ENCODE data around the gene BOK.
"Not testable (repeated sequence)": the region's sequence is repeated elsewhere in the genome, so short reads cannot be mapped to it uniquely, and the experiment has no call there.

Gene BOK

GRCh38 chr2:241569831-241570281 lies 11.3 kb downstream of the BOK start:
- H3K27me3 Mint-ChIP-seq, result no peaks in the 10 kb centered on the region
- H3K4me1 Mint-ChIP-seq, result no peaks in the 10 kb centered on the region
- H3K27ac Mint-ChIP-seq, result no peak overlapping the region
- no peak overlapping the region for H3K4me3 Mint-ChIP-seq
- CTCF ChIA-PET, result no interaction called here
- H3K36me3 Mint-ChIP-seq, result no peaks in the 10 kb centered on the region
- peak; percentile 1 for DNase-seq
- H3K9me3 Mint-ChIP-seq, result no peaks in the 10 kb centered on the region

- Mint-ChIP-seq H3K36me3 (no peaks in the 10 kb centered on the region), H3K27me3 (no peaks in the 10 kb centered on the region)
Observed at GRCh38 chr2:241570961-241571581, 12.5 kb downstream of the BOK start.

GRCh38 chr2:241571821-241572620 lies 13.5 kb downstream of the BOK start:
- H3K27ac Mint-ChIP-seq, result no peak overlapping the region
- H3K27me3 Mint-ChIP-seq, result no peaks in the 10 kb centered on the region
- H3K36me3 Mint-ChIP-seq, result no peaks in the 10 kb centered on the region

More at GRCh38 chr2:241570961-241571581, 12.5 kb downstream of the BOK start:
- Mint-ChIP-seq H3K27ac (no peak overlapping the region), H3K4me1 (no peaks in the 10 kb centered on the region), H3K9me3 (no peaks in the 10 kb centered on the region), H3K4me3 (no peak overlapping the region)
- CTCF ChIA-PET, result no interaction called here
- peak; percentile 14 for DNase-seq

GRCh38 chr2:241572915-241573651 lies 14.5 kb downstream of the BOK start:
- H3K4me1 Mint-ChIP-seq, H3K36me3 Mint-ChIP-seq, H3K27me3 Mint-ChIP-seq, CTCF ChIA-PET, H3K4me3 Mint-ChIP-seq, H3K27ac Mint-ChIP-seq, H3K9me3 Mint-ChIP-seq: not testable (repeated sequence)
- peak; percentile 3 for DNase-seq

More at GRCh38 chr2:241571821-241572620, 13.5 kb downstream of the BOK start:
- peak; percentile 14 for DNase-seq
- CTCF ChIA-PET, result no interaction called here
- H3K4me3 Mint-ChIP-seq, result no peak overlapping the region
- no peaks in the 10 kb centered on the region for H3K4me1 Mint-ChIP-seq
- no peaks in the 10 kb centered on the region for H3K9me3 Mint-ChIP-seq

- Mint-ChIP-seq H3K9me3 (no peaks in the 10 kb centered on the region), H3K4me1 (no peaks in the 10 kb centered on the region), H3K27ac (no peak overlapping the region), H3K4me3 (no peak overlapping the region), H3K36me3 (no peaks in the 10 kb centered on the region), H3K27me3 (no peaks in the 10 kb centered on the region)
- peak; percentile 16 for DNase-seq
- CTCF ChIA-PET, result no interaction called here
Observed at GRCh38 chr2:241573741-241574140, 15.2 kb downstream of the BOK start.

GRCh38 chr2:241574911-241575623 lies 16.5 kb downstream of the BOK start:
- no peaks in the 10 kb centered on the region for H3K4me1 Mint-ChIP-seq
- no peaks in the 10 kb centered on the region for H3K27me3 Mint-ChIP-seq
- no peaks in the 10 kb centered on the region for H3K9me3 Mint-ChIP-seq
- H3K4me3 Mint-ChIP-seq, result no peak overlapping the region
- peak; percentile 19 for DNase-seq
- H3K27ac Mint-ChIP-seq, result no peak overlapping the region
- CTCF ChIA-PET, result no interaction called here
- peaks cover under 1% of the 10 kb centered on the region for H3K36me3 Mint-ChIP-seq

GRCh38 chr2:241575624-241576292 lies 17.2 kb downstream of the BOK start:
- H3K4me3 Mint-ChIP-seq, result no peak overlapping the region
- no peaks in the 10 kb centered on the region for H3K9me3 Mint-ChIP-seq
- H3K27ac Mint-ChIP-seq, result no peak overlapping the region
- no peaks in the 10 kb centered on the region for H3K27me3 Mint-ChIP-seq
- CTCF ChIA-PET, result no interaction called here
- peak; percentile 19 for DNase-seq
- no peaks in the 10 kb centered on the region for H3K4me1 Mint-ChIP-seq
- peaks cover 2% of the 10 kb centered on the region for H3K36me3 Mint-ChIP-seq

GRCh38 chr2:241576293-241576654 lies 17.7 kb downstream of the BOK start:
- CTCF ChIA-PET, result no interaction called here
- H3K4me3 Mint-ChIP-seq, result no peak overlapping the region
- peaks cover 2% of the 10 kb centered on the region for H3K36me3 Mint-ChIP-seq
- no peaks in the 10 kb centered on the region for H3K4me1 Mint-ChIP-seq
- peak; percentile 18 for DNase-seq
- no peak overlapping the region for H3K27ac Mint-ChIP-seq
- H3K27me3 Mint-ChIP-seq, result no peaks in the 10 kb centered on the region
- no peaks in the 10 kb centered on the region for H3K9me3 Mint-ChIP-seq

- H3K36me3 Mint-ChIP-seq, result peaks cover 10% of the 10 kb centered on the region
Observed at GRCh38 chr2:241577413-241578122, 19.0 kb downstream of the BOK start.

GRCh38 chr2:241579281-241579680 lies 20.7 kb downstream of the BOK start:
- H3K36me3 Mint-ChIP-seq, result peaks cover 23% of the 10 kb centered on the region
- no peak overlapping the region for H3K4me3 Mint-ChIP-seq
- CTCF ChIA-PET, result no interaction called here
- no peak overlapping the region for H3K27ac Mint-ChIP-seq
- DNase-seq, result peak; percentile 10
- no peaks in the 10 kb centered on the region for H3K4me1 Mint-ChIP-seq
- H3K9me3 Mint-ChIP-seq, result peaks cover 7% of the 10 kb centered on the region
- no peaks in the 10 kb centered on the region for H3K27me3 Mint-ChIP-seq

More at GRCh38 chr2:241577413-241578122, 19.0 kb downstream of the BOK start:
- no peak overlapping the region for H3K4me3 Mint-ChIP-seq
- H3K27me3 Mint-ChIP-seq, result no peaks in the 10 kb centered on the region
- H3K4me1 Mint-ChIP-seq, result no peaks in the 10 kb centered on the region
- CTCF ChIA-PET, result no interaction called here
- no peak overlapping the region for H3K27ac Mint-ChIP-seq
- DNase-seq, result peak; percentile 16
- peaks cover 7% of the 10 kb centered on the region for H3K9me3 Mint-ChIP-seq

GRCh38 chr2:241582328-241582727 lies 23.8 kb downstream of the BOK start:
- no peaks in the 10 kb centered on the region for H3K27me3 Mint-ChIP-seq
- no peak overlapping the region for H3K4me3 Mint-ChIP-seq
- H3K27ac Mint-ChIP-seq, result no peak overlapping the region
- peak; percentile 4 for DNase-seq
- CTCF ChIA-PET, result no interaction called here
- no peaks in the 10 kb centered on the region for H3K4me1 Mint-ChIP-seq
- peaks cover 30% of the 10 kb centered on the region for H3K9me3 Mint-ChIP-seq
- H3K36me3 Mint-ChIP-seq, result peaks cover 38% of the 10 kb centered on the region

- DNase-seq, result no peak
- H3K27ac Mint-ChIP-seq, result no peak overlapping the region
- H3K4me3 Mint-ChIP-seq, result no peak overlapping the region
- CTCF ChIA-PET, result no interaction called here
- H3K27me3 Mint-ChIP-seq, result no peaks in the 10 kb centered on the region
- peaks cover 32% of the 10 kb centered on the region for H3K9me3 Mint-ChIP-seq
- no peaks in the 10 kb centered on the region for H3K4me1 Mint-ChIP-seq
- peaks cover 38% of the 10 kb centered on the region for H3K36me3 Mint-ChIP-seq
Observed at GRCh38 chr2:241582806-241583205, 24.3 kb downstream of the BOK start.

GRCh38 chr2:241584436-241584835 lies 25.9 kb downstream of the BOK start:
- DNase-seq, result peak; percentile 15
- H3K27ac Mint-ChIP-seq, result no peak overlapping the region
- no peak overlapping the region for H3K4me3 Mint-ChIP-seq
- CTCF ChIA-PET, result no interaction called here
- H3K27me3 Mint-ChIP-seq, result no peaks in the 10 kb centered on the region
- peaks cover 39% of the 10 kb centered on the region for H3K9me3 Mint-ChIP-seq
- no peaks in the 10 kb centered on the region for H3K4me1 Mint-ChIP-seq
- H3K36me3 Mint-ChIP-seq, result peaks cover 38% of the 10 kb centered on the region

Data from activated naive CD4-positive, alpha-beta T cell treated with anti-CD3 and anti-CD28 coated beads, Interleukin-2, amount 10 ng/mL, durations not matched to agents 7 days and 5 days (primary cell).